Pulmonary artery endothelial cell (primary cell): ENCODE data around the gene XPNPEP3. TPM values are rescaled to one million over a fixed set of nuclear protein-coding genes. Genes with fewer than 3 reads are reported as not detected.
A peak's percentile ranks its signal among the peaks of the same experiment; 100 is the strongest.
"Not testable (repeated sequence)": the region's sequence is repeated elsewhere in the genome, so short reads cannot be mapped to it uniquely, and the experiment has no call there.

Experiments used
- DNase-seq: peaks from one replicate; pipeline ENCODE4 v3.0.0-alpha.2; 2011; ENCODE audit warnings: low read depth, low spot score
- total RNA-seq: library from RNA; depleted of rRNA; stranded (reverse); fragments of >200 nt; gene quantifications from 2 replicates; pipeline ENCODE4 v1.2.3, GENCODE V29; 2014

XPNPEP3 gene
- 7.3 and 9.2 TPM in 2 replicates for total RNA-seq

GRCh38 chr22:40856513-40857308 lies at the start of gene XPNPEP3, which contains the start of gene ST13:
Gene XPNPEP3, plus strand, starts transcription at chr22:40857148. Its CDS starts 34 bp downstream, at chr22:40857182.
Gene ST13, minus strand, starts transcription at chr22:40856639. Its CDS starts 99 bp downstream, at chr22:40856540.
- peak; percentile 87 for DNase-seq

DNA sequence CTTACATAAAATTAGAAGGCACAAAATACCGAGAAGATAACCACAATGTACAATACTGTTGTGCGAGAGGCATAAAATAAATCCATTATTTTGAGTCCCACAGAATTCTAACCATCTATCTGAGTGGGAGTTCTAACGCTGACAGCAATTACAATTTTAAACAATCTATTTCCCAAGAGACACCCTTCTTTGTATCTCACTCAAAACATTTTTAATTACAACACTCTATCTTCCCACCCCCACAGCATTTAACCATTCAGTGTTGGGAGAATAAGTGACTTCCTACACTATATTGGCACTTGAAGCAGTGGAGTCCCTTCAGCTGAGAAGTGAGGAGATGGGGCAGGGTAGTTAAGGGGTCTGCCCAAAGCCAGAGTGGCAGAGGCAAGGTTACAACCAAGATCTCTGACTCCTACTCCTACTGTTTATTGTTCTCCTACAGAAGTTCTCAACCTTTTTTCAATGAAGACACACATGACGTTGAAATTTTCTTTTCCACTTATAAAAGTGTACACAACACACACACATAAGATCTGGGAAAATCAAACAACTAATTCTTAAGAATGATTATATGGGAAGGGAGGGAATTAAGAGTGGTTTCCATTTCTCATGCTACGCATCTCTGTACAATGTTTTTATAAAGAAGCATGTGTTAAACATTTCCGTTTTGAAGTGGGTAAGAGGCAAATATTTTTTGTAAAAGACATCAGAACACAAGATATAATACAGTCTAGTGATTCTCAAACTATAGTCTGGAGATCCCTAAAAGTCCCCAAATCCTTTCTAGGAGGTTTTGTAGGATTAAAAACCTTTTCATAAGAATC lies 48.7 kb upstream of the XPNPEP3 start:
- DNase-seq = no peak

GRCh38 chr22:40813912-40814315 lies 43.0 kb upstream of the XPNPEP3 start:
- DNase-seq = no peak

DNA sequence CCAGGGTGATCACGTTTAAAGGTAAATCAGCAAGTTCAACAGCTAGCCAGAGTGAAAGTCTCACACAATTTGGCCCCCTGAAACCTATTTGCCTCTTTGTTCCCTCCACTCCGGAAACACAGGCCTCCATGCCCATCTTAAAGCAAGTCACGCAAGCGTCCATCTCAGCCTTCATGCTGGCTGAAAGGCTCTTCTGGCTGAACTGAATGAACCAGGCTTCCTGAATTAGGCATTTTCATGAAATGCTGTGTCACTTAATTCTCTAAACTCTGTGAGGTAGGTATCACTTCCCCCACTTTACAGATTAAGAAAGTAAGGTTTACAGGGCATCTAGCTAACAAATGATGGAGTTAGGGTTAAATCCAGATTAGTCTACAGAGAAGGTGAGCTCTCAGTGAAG lies 39.2 kb upstream of the XPNPEP3 start:
- DNase-seq = no peak

DNA sequence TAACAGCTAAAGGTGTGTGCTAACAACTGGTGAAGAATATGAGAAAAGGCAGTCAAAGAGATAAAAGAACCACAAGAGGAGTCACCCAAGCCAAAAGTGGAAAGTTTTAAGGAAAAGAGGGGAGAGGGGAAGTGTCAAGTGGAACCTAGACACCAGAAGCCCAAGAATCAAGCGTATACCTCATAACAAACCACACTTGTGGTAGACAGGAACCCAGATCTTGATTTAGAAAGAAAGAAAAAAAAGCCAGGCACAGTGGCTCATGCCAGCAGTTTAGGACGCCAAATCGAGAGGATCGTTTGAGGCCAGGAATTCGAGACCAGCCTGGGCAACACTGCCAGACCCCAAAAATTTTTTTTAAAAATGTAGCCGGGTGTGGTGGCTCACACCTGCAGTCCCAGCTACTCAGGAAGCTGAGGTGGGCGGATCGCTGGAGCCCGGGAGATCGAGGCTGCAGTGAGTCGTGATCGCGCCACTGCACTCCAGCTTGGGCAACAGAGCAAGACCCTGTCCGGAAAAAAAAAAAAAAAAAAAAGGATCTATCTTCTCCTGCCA lies 38.7 kb upstream of the XPNPEP3 start:
- DNase-seq = no peak

DNA sequence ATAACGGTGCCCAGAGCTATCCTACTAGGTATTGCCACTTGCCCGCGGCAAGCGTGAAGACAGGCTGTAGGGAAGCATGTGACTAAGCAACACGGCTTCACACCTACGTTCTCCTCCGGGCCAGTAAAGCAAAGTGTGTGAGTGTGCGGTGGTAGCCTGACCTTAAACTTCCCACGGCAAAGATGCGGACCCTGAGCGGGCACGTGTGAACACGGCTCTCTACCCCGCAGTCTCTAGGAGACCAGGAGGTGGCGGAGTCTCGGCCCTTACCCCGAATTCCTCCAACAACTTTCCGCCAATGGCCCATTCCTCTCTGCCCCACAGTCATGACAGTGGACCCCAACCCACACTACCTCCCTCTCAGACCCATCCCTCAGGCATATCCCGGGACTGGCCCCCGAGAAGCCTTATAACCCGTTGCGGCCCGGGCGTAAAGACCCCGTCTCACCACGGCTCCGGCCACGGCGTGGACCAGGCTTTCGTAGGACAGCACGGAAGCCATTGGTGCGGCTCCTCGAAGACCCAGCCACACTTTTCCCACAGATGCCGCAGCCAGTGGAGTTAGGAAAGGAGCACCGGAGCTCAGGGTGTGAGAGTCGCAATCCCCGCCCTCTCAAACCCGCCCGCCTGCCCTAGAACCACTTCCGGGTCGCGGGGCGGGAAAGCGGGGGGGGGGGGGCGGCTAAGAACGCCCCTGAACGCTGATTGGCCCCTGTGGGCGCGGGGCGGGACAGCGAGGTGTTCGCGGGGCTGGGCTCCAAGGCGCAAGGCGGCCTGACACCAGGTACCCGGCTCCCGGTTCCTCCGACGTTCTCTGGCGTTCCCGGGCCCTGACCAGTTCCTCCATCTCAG lies 38.0 kb upstream of the XPNPEP3 start, which contains the start of gene SLC25A17:
TSS of gene SLC25A17 (minus strand) at position 600 of the 852 bp plus-strand sequence. CDS start at position 502, 98 bp downstream.
- peak; percentile 39 for DNase-seq

- no peak for DNase-seq
Measured at GRCh38 chr22:40819599-40820140, 37.3 kb upstream of the XPNPEP3 start.

- DNase-seq = no peak
Measured at GRCh38 chr22:40823426-40823825, 33.5 kb upstream of the XPNPEP3 start.

- DNase-seq = not testable (repeated sequence)
Measured at GRCh38 chr22:40826292-40826691, 30.7 kb upstream of the XPNPEP3 start.

DNA sequence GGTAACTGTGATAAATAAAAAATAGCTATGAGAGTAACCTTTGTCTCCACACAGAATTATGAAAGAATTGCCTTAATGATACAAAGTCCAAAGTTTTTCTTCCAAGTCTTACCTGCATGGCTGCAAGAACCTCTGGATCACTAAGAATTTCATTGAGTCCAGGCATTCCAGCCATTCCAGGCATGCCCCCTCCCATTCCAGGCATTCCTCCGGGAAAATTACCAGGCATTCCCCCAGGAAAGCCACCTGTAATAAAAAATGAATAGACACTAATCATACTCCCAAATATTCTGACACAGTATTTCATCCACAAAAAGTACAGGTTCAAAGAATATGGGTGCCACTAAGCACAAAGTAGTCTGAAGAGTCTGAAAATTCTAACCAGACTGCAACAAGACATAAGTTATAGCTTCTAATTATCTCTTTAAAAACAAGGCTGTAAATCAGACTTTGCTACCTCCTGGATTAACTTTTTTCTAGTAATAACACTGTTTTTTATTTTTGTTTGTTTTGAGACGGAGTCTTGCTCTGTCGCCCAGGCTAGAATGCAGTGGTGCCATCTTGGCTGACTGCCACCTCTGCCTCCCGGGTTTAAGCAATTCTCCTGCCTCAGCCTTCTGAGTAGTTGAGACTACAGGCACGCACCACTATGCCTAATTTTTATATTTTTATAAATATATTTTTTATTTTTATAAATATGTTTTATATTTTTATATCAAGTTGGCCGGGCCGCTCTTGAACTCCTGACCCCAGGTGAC lies 29.8 kb upstream of the XPNPEP3 start:
- DNase-seq = no peak

DNA sequence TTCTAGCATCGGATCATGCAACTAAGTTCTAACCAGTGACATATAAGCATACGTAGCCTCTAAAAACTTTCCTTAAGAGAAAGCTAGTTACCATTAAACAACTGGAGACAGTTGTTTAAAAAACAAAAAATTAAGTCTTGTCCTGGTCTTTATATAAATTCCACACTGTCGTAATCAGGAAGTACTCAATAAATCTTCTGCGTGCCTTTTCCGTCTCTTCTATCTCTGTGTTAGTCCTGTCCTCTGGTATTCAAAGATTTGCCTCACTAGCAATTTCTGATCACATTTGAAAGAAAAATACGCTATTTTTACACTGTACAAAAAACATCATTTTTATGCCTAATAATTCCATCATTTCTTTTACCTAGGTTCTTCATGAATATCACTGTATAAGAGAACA lies 27.8 kb upstream of the XPNPEP3 start:
- no peak for DNase-seq

DNA sequence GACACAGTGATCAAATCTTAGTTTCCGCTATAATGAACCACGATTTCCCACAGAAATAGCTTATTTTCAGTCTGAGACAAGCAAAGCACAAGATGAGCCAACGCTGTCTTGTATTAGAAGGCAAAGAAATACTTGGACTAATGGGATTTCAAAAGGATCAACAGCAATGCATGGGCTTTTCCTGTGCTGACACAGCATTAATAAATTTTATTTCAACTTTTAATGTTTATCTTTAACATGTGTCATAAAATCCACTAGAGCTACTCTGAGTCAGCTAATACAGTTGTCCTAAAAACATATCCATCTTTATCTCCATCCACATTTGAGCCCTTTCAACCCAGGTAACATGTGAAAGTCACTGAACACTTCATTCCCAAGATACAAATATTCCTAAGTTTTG lies 22.3 kb upstream of the XPNPEP3 start:
- no peak for DNase-seq

DNA sequence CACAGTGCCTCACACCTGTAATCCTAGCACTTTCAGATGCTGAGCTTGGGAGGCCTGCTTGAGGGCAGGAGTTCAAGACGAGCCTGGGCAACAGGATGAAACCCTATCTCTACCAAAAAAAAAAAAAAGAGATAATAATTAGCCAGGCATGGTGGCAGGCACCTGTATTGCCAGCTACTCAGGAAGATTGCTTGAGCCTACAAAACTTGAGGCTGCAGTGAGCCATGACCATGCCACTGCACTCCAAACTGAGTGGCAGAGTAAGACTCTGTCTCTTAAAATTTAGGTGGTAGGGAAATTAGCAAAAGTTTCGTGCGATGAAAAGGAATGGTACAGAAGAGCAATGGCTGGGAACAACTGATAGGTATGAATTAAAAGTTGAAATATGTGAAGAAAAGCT lies 18.5 kb upstream of the XPNPEP3 start:
- no peak for DNase-seq

DNA sequence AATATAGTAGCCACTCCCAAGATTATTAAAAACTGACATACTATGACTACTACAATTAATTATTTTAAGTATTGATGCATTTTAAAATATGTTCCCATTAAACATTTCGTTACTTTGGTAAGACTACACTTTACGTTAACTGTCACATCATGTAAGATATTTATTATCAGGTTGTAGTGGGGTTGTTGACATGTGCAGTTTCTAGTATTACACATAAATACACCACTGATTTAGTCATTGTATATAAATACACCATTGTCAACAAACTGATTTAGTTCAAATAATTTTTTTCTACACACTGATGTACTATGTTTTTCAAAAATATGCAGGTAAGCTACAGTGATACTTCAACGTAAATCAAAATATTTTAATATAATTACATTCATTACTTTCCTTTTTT lies 12.0 kb upstream of the XPNPEP3 start:
- DNase-seq = no peak

GRCh38 chr22:40845816-40846215 lies 11.1 kb upstream of the XPNPEP3 start:
- DNase-seq = not testable (repeated sequence)

DNA sequence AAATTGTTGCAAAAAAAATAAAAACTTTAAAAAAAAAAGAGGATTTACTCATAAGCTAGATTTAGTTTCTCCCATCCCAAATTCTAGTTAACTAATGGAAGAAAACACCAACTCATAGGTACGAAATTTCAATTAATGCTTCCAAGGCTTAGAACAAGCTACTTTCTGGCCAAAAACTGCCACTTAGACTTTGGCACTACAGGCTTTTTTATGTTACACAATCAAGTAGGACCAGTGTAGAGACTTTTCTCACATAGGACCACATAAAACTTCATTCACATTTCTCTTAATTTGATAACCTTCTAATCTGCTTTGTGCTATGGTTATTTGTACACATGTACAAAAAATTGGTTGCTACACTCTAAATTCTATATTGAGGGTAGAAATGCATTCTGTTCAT lies 3.6 kb upstream of the XPNPEP3 start:
- no peak for DNase-seq

DNA sequence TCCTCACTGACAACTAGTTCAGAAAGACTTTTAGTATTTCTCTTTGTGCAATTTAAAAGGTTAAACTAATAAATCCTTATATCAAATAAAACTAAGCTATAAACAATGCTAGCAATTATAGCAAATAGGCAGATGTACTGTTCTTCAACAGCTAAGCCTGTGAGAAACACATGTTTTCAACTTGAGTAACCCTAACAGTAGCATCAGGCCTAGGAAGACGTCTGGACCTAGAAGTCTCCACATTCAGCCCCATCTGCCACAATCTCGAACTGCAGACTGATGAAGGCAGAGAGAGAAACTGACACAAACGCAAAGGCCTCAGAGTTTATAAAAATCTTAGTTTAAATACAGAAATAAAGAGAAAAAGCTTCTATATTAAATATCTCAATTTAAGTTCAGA lies 3.0 kb upstream of the XPNPEP3 start:
- DNase-seq = no peak

DNA sequence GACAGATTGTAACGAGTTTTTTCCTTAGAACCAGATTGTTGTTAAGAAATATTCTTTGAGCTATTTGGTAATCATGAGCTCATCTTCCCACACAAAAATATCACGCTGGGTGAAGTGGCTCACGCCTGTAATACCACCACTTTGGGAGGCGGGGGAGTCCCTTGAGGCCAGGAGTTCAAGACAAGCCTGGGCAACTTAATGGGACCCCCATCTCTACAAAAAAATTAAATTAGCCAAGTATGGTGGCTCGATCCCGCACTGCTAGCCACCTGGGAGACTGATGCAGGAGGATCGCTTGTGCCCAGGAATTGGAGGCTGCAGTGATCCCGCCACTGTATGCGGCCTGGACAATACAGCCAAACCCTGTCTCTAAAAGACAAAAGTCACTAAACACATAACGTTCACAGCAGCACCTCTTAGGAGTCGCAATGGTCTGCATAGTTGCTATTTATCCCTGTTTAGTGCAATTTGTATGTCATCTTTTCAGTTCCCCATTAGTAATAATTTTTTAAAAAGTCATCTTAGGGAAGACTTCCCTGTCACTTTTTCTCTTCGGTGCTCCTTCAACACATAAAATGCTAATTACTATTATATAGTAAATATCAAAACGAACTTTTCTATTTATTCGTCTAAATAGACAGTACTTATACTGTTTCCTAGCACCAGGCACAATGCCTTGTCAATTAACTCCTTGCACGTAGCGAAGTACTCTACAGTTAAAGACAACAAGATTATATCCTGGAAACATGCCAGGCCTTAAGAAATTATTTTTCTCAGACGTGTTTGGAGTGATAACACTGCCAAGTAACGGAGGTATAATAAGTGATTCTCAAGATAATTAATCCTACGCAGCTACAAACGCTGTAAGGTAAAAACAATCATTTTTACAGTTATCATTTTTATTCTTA lies 1.6 kb upstream of the XPNPEP3 start:
- DNase-seq = no peak

GRCh38 chr22:40855979-40856512 lies 902 bp upstream of the XPNPEP3 start:
- DNase-seq = no peak
